ENCODE data around the gene SPR. TPM values are rescaled to one million over a fixed set of nuclear protein-coding genes. Genes with fewer than 3 reads are reported as not detected.

The SPR gene
- total RNA-seq, 1 donor from 2014 or later = 51.7 TPM

GRCh38 chr2:72915907-72916742 lies 28.9 kb downstream of the SPR start:
- peak; percentile 42 for DNase-seq

- DNase-seq = no peak
These were observed 29.5 kb downstream of the SPR start for GRCh38 chr2:72916743-72917137.

- no peak for DNase-seq
These were observed 30.1 kb downstream of the SPR start, which contains the start of gene EMX1 for GRCh38 chr2:72917138-72917876. EMX1 (plus strand) TSS chr2:72917519; CDS start chr2:72917853, 334 bp downstream.

GRCh38 chr2:72917877-72918553 lies 30.8 kb downstream of the SPR start:
- DNase-seq = no peak

GRCh38 chr2:72919414-72920317 lies 32.5 kb downstream of the SPR start:
- no peak for DNase-seq

GRCh38 chr2:72920318-72921087 lies 33.3 kb downstream of the SPR start:
- DNase-seq = peak; percentile 33

- no peak for DNase-seq
These were observed 34.1 kb downstream of the SPR start for GRCh38 chr2:72921088-72921851.

- no peak for DNase-seq
These were observed 34.6 kb downstream of the SPR start for GRCh38 chr2:72921853-72922252.

GRCh38 chr2:72923833-72924352 lies 36.7 kb downstream of the SPR start:
- DNase-seq = no peak

- no peak for DNase-seq
These were observed 37.4 kb downstream of the SPR start for GRCh38 chr2:72924353-72925240.

- no peak for DNase-seq
These were observed 38.2 kb downstream of the SPR start for GRCh38 chr2:72925328-72925943.

GRCh38 chr2:72926368-72926767 lies 39.2 kb downstream of the SPR start:
- DNase-seq = no peak

- DNase-seq = no peak
These were observed 39.7 kb downstream of the SPR start for GRCh38 chr2:72926811-72927465.

GRCh38 chr2:72927619-72928550 lies 40.7 kb downstream of the SPR start:
- no peak for DNase-seq

GRCh38 chr2:72929010-72929409 lies 41.8 kb downstream of the SPR start:
- DNase-seq = no peak

- no peak for DNase-seq
These were observed 44.2 kb downstream of the SPR start for GRCh38 chr2:72931280-72931910.
